GM19025 (cell line): ENCODE data around the gene DOCK9.
"Not testable (repeated sequence)": the region's sequence is repeated elsewhere in the genome, so short reads cannot be mapped to it uniquely, and the experiment has no call there.

Source experiments
- ATAC-seq: cut with Tn5 transposase; IDR thresholded peaks from one replicate; pipeline ENCODE4 v1.9.1; 2021; ENCODE audit warnings: mild to moderate bottlenecking, low read depth, moderate library complexity; ENCODE audit not compliant: unreplicated experiment

The DOCK9 gene

GRCh38 chr13:98921015-98921580, 56.8 kb downstream of the DOCK9 start:
- ATAC-seq: no peak

DNA sequence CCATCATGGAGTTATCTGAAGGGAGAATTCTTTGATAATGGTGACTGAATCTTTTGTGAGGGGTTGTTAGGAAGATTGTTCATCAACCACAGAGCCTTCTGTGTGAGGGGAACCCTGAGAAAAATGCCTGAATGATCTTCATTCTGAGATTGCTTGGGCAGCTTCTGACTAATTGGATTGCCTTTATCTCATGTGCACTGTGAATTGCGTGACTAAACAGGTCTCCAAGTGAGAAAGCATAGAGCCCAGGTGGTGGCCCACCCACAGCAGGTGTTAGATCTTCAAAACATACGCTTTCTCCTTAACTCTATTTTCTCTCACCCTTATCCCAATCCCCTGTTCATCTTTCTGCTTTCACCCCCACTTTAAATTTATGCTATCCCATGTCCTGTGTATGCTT, 58.3 kb downstream of the DOCK9 start:
- no peak for ATAC-seq

DNA sequence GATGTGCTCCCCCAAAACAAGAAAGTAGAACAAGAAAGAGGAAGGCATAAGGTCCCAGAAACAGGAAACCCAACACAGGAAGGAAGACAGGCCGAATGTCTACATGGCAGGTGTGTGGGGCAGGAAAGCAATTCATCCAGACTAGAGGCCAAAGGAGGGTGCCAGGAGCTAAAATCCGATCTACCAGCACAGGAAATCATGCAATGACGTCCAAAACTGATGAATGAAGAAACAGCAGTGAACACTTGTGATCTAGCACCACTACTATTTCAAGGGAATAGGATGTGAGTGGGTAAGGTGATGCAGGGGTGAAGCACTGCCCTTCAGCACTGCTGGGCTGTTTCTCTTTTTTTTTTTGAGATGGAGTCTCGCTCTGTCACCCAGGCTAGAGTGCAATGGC, 59.1 kb downstream of the DOCK9 start:
- no peak for ATAC-seq

DNA sequence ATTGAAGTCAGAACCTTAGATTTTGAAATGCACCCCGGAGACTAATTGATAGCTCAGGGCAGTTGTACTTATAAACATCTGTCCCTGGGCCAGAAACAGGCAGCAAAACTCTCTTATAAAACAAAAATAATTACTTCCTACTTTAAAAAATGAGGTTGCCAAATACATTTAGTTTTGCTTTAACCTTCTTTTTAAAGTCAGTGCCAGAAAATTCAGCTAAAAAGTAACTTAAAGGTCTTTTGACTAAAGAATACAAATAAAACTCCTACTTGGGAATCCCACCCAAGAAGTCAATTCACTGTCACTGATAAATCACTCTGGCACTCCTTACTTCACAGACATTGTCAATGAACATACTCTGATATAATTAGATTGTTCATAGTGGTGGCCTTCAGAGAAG, 60.7 kb downstream of the DOCK9 start:
- no peak for ATAC-seq

DNA sequence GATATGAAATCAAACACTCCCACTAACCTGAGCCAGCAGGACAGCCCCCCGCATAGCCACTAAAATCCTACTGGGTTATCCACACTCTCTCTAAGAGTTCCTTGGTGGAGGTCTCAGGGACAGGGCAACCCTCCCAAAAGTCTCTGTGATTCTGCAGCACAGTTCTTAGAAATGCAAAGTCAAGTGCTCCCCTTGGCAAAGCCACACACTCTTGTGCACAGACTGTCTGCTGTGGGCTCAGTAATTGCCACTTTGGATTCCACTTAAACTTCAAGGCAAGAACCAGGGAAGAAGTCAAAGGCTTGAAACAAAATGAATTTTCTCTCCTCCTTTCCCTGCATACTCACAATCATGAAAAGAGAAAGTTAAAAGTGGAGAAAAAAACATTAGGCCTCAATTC, 61.5 kb downstream of the DOCK9 start:
- no peak for ATAC-seq

GRCh38 chr13:98915981-98916380, 61.9 kb downstream of the DOCK9 start:
- no peak for ATAC-seq

DNA sequence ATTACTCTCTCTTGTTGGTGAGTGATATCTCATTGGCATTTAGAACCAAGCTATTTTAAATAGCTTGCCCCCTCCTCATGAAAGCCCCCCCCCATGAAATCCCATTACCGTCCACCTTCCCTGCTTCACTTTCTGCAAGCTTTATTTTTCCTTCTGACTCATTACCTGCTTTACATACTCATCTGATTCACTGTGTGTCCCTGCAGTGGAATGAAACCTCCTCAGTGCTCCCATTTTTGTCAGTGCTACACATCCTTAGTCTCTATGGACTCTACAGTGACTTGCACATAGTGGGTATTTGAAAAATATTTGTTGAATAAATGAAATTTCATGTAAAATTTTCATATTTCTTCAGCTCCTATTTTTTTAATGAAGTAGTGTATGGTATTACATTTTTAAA, 62.3 kb downstream of the DOCK9 start:
- ATAC-seq: no peak

DNA sequence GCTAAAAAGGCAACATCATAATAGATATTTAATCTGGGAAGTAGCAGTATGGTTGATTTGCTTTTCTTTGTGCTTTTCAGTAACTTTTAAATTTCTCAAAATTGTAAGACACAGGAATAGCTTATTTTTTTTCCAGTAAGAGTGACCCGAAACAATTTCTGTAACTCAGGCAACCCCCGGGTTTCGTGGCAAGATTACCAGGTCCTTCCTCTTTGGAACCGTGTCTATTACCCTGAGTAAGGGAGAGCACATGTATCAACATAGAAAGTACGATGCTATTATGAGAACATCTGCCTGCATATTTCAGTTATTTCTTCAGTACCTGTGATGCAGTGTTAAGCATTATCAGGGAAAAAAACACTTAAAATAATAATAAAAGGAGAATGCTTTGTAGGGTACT, 64.1 kb downstream of the DOCK9 start:
- no peak for ATAC-seq

GRCh38 chr13:98912846-98913245, 65.0 kb downstream of the DOCK9 start:
- no peak for ATAC-seq

DNA sequence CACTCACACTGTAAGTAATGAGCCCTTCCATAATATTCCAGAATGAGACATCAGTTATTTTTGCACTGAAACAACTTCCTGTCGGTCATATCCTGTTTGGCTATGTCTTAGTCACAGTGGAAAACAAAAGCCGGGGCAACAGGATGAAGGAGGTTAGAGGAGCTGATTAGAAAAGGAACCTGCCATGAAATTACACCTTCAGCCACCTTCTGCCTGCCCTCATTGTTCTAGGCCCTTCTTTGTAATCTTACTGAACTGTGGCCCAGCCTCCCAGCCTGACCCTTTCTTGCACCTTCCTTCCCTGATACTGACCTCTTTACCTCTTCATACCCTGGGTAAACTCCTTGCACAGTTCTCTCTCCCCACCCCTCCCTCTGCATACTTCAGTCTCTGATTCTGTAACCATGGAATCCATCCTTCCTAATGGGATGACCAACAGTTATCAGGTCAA, 67.3 kb downstream of the DOCK9 start:
- ATAC-seq: no peak

DNA sequence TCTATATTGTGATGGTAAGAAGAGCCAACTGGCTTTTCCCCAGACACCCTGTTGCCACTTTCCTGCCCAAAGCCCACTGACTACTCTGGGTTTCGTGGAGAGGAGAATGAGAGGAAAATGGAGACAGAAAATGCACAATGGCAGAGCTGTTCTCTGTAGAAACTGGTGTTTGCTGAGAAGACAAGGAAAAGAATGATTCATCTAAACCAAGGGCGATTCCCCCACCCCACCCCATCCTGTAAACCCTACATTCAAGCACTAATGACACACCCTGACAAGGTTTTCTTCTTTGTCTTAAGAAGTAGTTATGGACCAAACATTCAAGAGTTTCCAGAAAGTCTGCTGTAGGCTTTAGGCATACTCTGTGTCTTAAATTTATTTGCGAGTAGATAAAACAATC, 68.8 kb downstream of the DOCK9 start:
- no peak for ATAC-seq

- ATAC-seq: no peak
These were observed 70.9 kb downstream of the DOCK9 start for GRCh38 chr13:98906746-98907502.

DNA sequence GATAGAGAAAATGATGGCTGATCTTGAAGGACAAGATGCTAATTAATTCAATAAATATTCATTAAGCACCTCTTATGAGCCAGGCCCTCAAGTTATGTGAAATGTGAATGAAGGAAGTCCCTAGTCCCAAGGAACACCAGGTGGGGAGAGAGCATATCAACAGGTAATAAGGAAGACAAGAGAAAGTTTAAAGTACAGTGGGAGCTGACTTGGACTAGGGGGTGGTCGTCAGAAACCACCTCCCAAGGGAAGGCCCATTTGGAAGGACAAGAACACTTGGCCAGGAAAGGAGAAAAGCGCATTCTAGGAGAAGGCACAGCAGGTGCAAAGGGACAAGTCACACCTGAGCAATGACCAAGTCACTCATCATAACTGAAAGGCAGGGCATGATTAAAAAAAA, 72.7 kb downstream of the DOCK9 start:
- no peak for ATAC-seq

- ATAC-seq: no peak
These were observed 77.4 kb downstream of the DOCK9 start for GRCh38 chr13:98900442-98900841.

- no peak for ATAC-seq
These were observed 80.2 kb downstream of the DOCK9 start for GRCh38 chr13:98897706-98898105.

- no peak for ATAC-seq
These were observed 81.1 kb downstream of the DOCK9 start for GRCh38 chr13:98896868-98897144.

- no peak for ATAC-seq
These were observed 81.6 kb downstream of the DOCK9 start for GRCh38 chr13:98896083-98896867.

DNA sequence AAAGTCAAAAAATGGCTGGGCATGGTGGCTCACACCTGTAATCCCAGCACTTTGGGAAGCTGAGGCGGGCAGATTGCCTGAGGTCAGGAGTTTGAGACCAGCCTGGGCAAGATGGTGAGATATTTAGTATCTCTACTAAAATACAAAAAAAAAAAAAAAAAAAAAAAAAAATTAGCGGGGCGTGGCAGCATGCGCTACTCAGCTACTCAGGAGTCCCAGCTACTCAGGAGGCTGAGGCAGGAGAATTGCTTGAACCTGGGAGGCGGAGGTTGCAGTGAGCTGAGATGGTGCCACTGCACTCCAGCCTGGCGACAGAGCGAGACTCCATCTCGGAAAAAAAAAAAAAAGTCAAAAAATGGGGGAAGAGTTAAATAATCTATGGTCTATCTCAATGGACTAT, 83.0 kb downstream of the DOCK9 start:
- ATAC-seq: not testable (repeated sequence)

GRCh38 chr13:98893371-98893770, 84.5 kb downstream of the DOCK9 start:
- ATAC-seq: no peak

- no peak for ATAC-seq
These were observed 85.0 kb downstream of the DOCK9 start for GRCh38 chr13:98892821-98893220.

- ATAC-seq: no peak
These were observed 85.8 kb downstream of the DOCK9 start for GRCh38 chr13:98892077-98892476.

DNA sequence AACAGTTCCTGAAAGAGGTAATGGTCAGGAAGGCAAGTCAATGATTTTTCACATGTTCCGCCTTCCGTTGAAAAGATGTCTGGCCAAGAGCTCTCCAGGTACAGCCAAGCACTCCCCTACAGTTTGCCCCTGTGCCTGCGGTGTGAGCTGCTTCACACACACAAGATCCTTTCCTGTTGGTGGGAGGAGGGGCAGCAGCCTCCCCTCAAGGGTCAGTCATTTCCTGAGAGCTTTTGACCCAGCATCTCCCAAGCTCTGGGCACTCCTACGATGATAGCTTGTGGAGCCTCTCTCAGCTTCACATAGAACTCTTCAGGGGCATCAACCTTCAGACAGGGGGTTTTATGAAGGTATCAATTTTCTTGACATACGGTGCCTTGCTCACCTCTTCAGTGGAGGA, 86.9 kb downstream of the DOCK9 start:
- no peak for ATAC-seq
